GM19455 (cell line): Measurements from ENCODE around the gene RAB10.
"Not testable (repeated sequence)": the region's sequence is repeated elsewhere in the genome, so short reads cannot be mapped to it uniquely, and the experiment has no call there.

Experiments used
- ATAC-seq: cut with Tn5 transposase; IDR thresholded peaks from one replicate; pipeline ENCODE4 v1.9.1; 2021; ENCODE audit not compliant: unreplicated experiment

Gene RAB10

DNA sequence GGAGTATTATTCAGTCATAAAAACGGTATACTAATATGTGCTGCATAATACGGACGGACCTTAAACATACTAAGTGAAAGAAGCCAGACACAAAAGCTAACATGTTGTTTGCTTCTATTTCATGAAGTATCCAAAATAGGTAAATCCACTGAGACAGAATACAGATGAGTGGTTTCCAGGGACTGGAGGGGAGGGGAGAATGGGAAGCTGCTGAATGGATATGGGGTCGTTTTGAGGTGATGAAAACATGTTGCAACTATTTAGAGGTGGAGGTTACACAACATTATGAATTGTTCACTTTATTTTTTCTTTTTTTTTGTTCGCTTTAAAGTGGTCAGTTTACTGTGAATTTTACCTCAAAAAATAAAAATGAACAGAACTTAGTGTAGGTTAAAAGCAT is 52.9 kb downstream of the RAB10 start:
- ATAC-seq: no peak

- no peak for ATAC-seq
Observed at GRCh38 chr2:26088038-26088643, 54.3 kb downstream of the RAB10 start.

- not testable (repeated sequence) for ATAC-seq
Observed at GRCh38 chr2:26088931-26089330, 55.0 kb downstream of the RAB10 start.

DNA sequence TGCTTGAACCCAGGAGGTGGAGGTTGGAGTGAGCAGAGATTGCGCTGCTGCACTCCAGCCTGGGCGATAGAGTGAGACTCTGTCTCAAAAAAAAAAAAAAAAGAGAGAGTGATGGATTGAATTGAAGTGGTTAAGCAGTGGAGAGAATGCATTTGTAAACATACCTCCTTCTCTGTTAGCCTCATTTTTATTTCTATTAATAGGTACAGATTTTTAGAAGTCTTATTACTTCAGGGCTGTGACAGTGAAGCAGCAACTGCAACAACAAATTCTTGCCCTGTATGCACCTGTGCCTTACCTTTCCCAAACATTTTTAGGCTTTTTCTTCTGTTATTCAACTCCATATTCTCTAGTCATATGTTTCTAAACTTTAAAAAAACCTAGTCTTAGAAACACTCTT is 55.5 kb downstream of the RAB10 start:
- ATAC-seq: no peak

DNA sequence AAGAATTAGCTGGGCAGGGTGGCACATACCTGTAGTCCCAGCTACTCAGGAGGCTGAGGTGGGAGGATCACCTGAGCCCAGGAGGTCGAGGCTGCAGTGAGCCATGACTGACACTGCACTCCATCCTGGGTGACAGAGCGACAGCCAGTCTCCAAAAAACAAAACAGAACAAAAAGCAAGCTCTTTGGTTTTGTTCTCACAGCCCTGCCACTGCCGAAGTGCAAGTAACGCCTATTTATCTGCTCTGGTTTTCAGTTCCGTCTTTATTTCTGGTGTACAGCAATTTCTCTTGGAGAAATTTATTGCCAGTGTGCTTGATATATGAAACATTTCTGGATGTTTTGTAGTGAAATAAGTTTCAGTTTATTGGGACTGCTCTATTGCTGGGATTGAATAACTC is 61.9 kb downstream of the RAB10 start:
- ATAC-seq: no peak

GRCh38 chr2:26099933-26100332 is 66.0 kb downstream of the RAB10 start:
- ATAC-seq: no peak

- no peak for ATAC-seq
Observed at GRCh38 chr2:26100384-26100783, 66.5 kb downstream of the RAB10 start.

- ATAC-seq: no peak
Observed at GRCh38 chr2:26103752-26104151, 69.9 kb downstream of the RAB10 start.

- ATAC-seq: not testable (repeated sequence)
Observed at GRCh38 chr2:26108701-26109100, 74.8 kb downstream of the RAB10 start.

- no peak for ATAC-seq
Observed at GRCh38 chr2:26112201-26112600, 78.3 kb downstream of the RAB10 start.

- ATAC-seq: no peak
Observed at GRCh38 chr2:26114151-26114550, 80.3 kb downstream of the RAB10 start.

DNA sequence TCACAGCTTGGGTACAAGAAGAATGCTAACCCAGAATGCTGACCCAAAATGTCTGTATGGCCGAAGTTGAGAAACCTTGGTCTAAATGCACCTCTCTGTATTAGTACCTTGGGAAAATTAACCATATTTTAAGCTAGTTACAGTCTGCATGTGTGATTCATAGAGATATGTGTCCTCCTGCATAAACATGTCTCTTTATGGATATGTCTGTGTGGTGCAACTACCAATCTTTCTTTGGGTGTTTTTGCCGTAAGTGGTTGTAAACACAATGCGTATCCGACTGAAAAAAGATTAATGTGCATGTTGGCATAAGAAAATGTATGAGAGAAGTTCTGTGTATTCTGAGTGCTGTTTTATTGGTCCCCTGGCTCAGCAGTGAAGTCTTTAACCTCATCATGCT is 84.8 kb downstream of the RAB10 start:
- ATAC-seq: no peak

DNA sequence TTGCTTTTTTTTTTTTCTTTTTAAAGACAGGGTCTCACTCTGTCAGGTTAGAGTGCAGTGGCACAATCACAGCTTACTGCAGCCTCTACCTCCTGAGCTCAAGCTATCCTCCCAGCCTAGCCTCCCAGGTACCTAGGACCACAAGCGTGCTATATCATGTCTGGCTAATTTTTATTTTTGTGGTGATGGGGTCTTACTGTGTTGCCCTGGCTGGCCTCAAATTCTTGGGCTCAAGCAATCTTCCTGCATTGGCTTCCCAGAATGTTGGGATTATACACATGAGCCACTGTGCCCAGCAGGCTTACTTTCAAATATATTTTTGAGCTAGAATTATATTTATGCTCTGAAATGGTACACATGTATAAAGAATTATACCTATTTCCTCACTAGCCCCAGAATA is 85.6 kb downstream of the RAB10 start:
- ATAC-seq: no peak

DNA sequence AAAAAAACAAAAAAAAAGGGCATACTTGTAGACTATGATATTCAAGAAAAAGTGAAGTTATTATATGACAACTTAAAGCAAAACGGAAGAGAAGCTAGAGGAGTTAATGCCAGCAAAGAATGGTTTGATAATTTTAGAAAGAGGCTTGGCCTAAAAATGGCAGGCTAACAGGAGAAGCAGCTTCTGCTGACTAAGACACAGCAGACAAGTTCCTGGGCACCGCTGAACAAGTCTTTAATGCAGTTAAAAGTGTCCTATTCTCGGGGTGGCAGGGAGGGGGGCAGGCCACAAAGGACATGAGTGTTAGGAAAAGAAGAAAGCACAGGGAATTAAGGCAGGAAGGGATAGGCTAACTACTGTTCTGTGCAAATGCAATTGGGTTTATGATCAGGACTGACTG is 88.7 kb downstream of the RAB10 start:
- no peak for ATAC-seq

DNA sequence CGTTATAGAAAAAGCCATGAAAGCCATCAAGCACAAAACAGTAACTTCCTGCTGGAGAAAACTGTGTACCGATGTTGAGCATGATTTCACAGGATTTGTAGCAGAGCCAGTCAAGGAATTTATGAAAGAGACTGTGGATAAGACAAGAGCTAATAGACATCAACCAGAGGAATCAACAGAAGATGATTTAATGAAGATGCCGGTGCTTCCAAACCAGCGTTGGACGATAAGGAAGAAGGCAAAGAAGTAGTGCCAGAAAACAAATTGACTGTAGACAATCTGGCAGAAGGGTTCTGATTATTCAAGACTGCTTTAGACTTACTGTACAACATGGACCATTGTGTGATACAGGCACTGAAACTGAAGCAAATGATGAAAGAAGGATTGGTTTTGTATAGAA is 89.5 kb downstream of the RAB10 start:
- no peak for ATAC-seq

DNA sequence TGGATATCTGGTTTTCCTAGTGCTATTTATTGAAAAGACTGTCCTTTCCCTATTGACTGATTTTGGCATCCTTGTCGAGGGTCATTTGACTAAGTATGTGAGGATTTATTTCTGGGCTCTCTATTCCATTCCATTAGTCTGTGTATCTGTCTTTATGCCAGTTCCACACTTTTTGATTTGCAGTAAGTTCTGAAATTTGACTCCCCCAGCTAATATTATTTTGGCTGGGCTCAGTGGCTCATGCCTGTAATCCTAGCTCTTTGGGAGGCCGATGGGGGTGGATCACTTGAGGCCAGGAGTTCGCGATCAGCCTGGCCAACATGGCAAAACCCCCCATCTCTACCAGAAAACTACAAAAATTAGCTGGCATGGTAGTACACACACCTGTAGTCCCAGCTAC is 92.2 kb downstream of the RAB10 start:
- ATAC-seq: no peak

DNA sequence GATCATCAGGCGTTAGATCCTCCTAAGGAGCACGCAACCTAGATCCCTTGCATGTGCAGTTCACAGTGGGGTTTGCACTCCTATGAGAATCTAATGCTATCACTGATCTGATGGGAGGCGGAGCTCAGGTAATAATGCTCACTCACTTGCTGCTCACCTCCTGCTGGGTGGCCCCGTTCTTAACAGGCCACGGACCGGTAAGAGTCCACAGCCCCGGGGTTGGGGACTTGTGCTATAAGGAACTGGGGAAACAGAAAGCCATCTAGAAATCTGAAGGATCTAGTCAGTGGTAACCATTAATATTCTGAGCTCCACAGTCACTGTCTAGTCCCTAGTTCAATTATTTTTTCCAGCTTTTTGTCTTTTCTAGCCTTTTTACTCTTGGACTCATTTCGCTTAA is 94.3 kb downstream of the RAB10 start:
- no peak for ATAC-seq

GRCh38 chr2:26130763-26131162 is 96.9 kb downstream of the RAB10 start:
- ATAC-seq: no peak

DNA sequence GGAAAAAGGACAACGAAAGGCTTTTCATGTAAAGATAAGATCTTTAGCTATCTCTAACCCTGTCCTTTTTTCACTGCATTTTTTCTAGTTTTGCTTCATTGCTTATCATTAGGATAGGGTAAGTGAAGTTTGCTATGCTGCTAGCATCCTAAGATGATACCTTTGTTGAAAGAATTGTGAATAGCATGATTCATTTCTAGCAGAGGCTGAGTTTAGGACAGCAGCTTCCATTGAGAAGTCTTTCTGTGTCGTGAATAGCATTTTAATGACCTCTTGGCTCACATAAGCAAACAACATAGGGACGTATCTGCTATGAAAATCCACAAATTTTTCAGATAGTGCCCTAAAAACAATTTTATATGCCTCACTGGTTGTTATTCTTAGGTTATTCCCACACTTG is 102.6 kb downstream of the RAB10 start:
- ATAC-seq: no peak

DNA sequence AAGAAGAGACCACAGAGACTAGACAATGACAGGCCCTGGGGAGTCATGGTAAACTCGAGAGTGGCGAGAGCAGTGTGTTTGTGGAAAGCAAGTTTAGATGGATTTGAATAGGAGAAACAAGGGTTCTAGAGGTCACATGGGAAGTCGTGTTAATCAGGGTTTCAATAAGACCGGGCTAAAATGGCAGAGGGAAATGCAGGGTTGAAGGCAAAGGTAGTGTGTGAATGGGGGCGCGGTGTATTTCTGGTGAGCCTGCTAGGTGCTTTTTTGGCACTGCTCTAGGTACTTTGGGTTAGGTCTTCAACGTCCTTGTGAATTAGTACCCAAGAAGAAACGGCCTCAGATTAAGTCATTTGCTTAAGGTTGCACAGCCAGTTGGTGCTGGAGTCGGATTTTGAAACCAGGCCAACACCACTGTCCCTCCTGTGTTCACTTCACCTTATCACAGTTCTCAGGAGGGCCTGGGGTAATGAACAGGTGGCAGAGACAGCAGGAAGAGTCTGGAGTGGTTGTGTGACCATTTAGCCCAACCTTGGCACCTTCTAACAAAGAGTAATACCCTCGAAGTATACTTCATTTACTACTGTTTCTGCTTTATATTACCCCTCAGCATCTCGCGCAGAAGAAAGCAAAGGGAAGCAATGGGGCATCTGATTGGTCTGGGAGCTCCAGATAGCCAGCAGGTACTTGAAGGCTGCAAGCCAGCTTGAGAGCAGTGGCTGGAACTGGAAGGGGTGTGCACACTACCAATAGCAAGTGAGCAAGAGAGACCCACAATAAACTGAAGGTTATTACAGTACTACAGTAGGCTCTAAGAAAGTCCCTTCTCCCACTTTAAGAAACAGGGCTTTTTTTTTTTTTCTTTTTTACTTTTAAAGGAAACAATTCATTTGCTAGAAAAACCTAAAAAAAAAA is 105.6 kb downstream of the RAB10 start:
- no peak for ATAC-seq

GRCh38 chr2:26141145-26141769 is 107.4 kb downstream of the RAB10 start:
- ATAC-seq: no peak

- no peak for ATAC-seq
Observed at GRCh38 chr2:26144031-26144430, 110.1 kb downstream of the RAB10 start.
